ENCODE results near the gene TRMT61A. TPM values are rescaled to one million over a fixed set of nuclear protein-coding genes. Genes with fewer than 3 reads are reported as not detected.

Gene TRMT61A
- total RNA-seq, 4 donors from 2014 or later, result 3.6 to 26.5 (median 8.7) TPM

GRCh38 chr14:103518422-103519042 is 10.5 kb upstream of the TRMT61A start:
- TF ChIP-seq CTCF (IDR thresholded peaks at IDR 0.05) (peak; percentile 88 to 94 (median 91)), POLR2A (IDR thresholded peaks at IDR 0.05) (peak in 1 of 2 donors; percentile 16)
- no peaks in the 10 kb centered on the region for H3K36me3 ChIP-seq
- H3K4me1 ChIP-seq, result peaks cover 3 to 27% of the 10 kb centered on the region in 2 donors
- DNase-seq, result peak; percentile 75 to 76
- intact Hi-C loops (cut with DNase I; ENCODE audit: low total_unique reads), result no loop called here
- peak overlapping the region; percentile 82 to 84 for H3K27ac ChIP-seq
- H3K27me3 ChIP-seq, result no peaks in the 10 kb centered on the region
- H3K9me3 ChIP-seq, result no peaks in the 10 kb centered on the region
- H3K4me3 ChIP-seq, result no peak overlapping the region

- Histone ChIP-seq H3K27ac (peak overlapping the region; percentile 82 to 84), H3K4me3 (no peak overlapping the region), H3K4me1 (peaks cover 0 to 27% of the 10 kb centered on the region in 2 donors), H3K36me3 (no peaks in the 10 kb centered on the region), H3K9me3 (no peaks in the 10 kb centered on the region), H3K27me3 (no peaks in the 10 kb centered on the region)
- DNase-seq, result peak; percentile 31 to 40
- TF ChIP-seq CTCF (IDR thresholded peaks at IDR 0.05), result no peak
- TF ChIP-seq POLR2A (IDR thresholded peaks at IDR 0.05), result no peak
- intact Hi-C loops (cut with DNase I; ENCODE audit: low total_unique reads), result no loop called here
Measured at GRCh38 chr14:103519043-103519836, 9.8 kb upstream of the TRMT61A start.

- Histone ChIP-seq H3K27me3 (no peaks in the 10 kb centered on the region), H3K4me1 (peaks cover 0 to 27% of the 10 kb centered on the region in 2 donors), H3K27ac (peak overlapping the region; percentile 82 to 84), H3K9me3 (no peaks in the 10 kb centered on the region), H3K36me3 (no peaks in the 10 kb centered on the region), H3K4me3 (no peak overlapping the region)
- DNase-seq, result peak; percentile 41 to 45
- no peak for TF ChIP-seq POLR2A (IDR thresholded peaks at IDR 0.05)
- no peak for TF ChIP-seq CTCF (IDR thresholded peaks at IDR 0.05)
- intact Hi-C loops (cut with DNase I; ENCODE audit: low total_unique reads), result loop anchor here (2.0 kb wide), 1 partner anchor 25 kb away; no protein-coding TSS in a partner anchor
Measured at GRCh38 chr14:103519837-103520212, 9.2 kb upstream of the TRMT61A start.

GRCh38 chr14:103520269-103520656 is 8.7 kb upstream of the TRMT61A start:
- Histone ChIP-seq H3K27ac (peak overlapping the region; percentile 82 to 84), H3K36me3 (no peaks in the 10 kb centered on the region), H3K9me3 (no peaks in the 10 kb centered on the region), H3K4me3 (no peak overlapping the region), H3K4me1 (peaks cover 0 to 27% of the 10 kb centered on the region in 2 donors), H3K27me3 (no peaks in the 10 kb centered on the region)
- intact Hi-C loops (cut with DNase I; ENCODE audit: low total_unique reads), result loop anchor here (2.0 kb wide), 1 partner anchor 25 kb away; no protein-coding TSS in a partner anchor
- DNase-seq, result no peak
- TF ChIP-seq CTCF (IDR thresholded peaks at IDR 0.05) (no peak), POLR2A (IDR thresholded peaks at IDR 0.05) (no peak)
